ENCODE results near the gene ARFIP1. TPM values are rescaled to one million over a fixed set of nuclear protein-coding genes. Genes with fewer than 3 reads are reported as not detected.
"Not testable (repeated sequence)": the region's sequence is repeated elsewhere in the genome, so short reads cannot be mapped to it uniquely, and the experiment has no call there.

Gene ARFIP1
- total and polyA plus RNA-seq, 2 of the 8 experiments (the other 6 are each of a cell fraction or from before 2014, with no cell fraction given) = 13.5 to 38.0 TPM

- H3K23me2 ChIP-seq (ENCODE audit: low read depth, low read length); H4K8ac ChIP-seq (ENCODE audit: extremely low read depth, insufficient read depth, low read length); H4K5ac ChIP-seq (ENCODE audit: insufficient read length, low read depth, low read length); CTCF ChIA-PET (ENCODE audit: partially characterized antibody); H3K79me2 ChIP-seq (ENCODE audit: control insufficient read depth in 1 of 2, insufficient read depth in 2 of 2, low read length in 2 of 2); H4K91ac ChIP-seq (replicated peaks; ENCODE audit: insufficient read length, low read length); H2BK5ac ChIP-seq (ENCODE audit: low read depth, low read length); H3K36me3 ChIP-seq (ENCODE audit: control insufficient read depth in 2 of 4, insufficient read depth in 4 of 4, low read length in 3 of 4); H3K56ac ChIP-seq (replicated peaks; ENCODE audit: insufficient read length, low read depth, low read length); H3K4me1 ChIP-seq (replicated peaks in 1 of 4; ENCODE audit: control insufficient read depth in 3 of 4, insufficient read depth in 4 of 4, low read length in 3 of 4); DNase-seq (ENCODE audit: low read depth in 1 of 2, low spot score in 2 of 2); H2BK12ac ChIP-seq (ENCODE audit: low read depth, low read length); H3K79me1 ChIP-seq (ENCODE audit: low read depth, low read length); H3K18ac ChIP-seq (ENCODE audit: extremely low read depth, low read length); H3K9ac ChIP-seq (replicated peaks in 1 of 4; ENCODE audit: extremely low read depth in 1 of 4, low read depth in 3 of 4, low read length in 3 of 4); H2BK20ac ChIP-seq (ENCODE audit: low read length); H3K23ac ChIP-seq (ENCODE audit: insufficient read length); H3K14ac ChIP-seq (ENCODE audit: insufficient read length); H2BK120ac ChIP-seq (replicated peaks; ENCODE audit: low read depth, low read length); H3K27me3 ChIP-seq (replicated peaks in 1 of 4; ENCODE audit: control insufficient read depth in 3 of 4, extremely low read depth in 1 of 4, insufficient read depth in 3 of 4, low read length in 3 of 4); POLR2A ChIA-PET (ENCODE audit: partially characterized antibody); H2BK15ac ChIP-seq (ENCODE audit: low read length); H2AFZ ChIP-seq (ENCODE audit: low read length); H3K27ac ChIP-seq (ENCODE audit: low read depth, low read length); H3K4me3 ChIP-seq (ENCODE audit: extremely low read depth in 1 of 4, insufficient read depth in 2 of 4, low read depth in 3 of 4, low read length in 4 of 4); H3K4ac ChIP-seq (replicated peaks; ENCODE audit: insufficient read length, low read depth, low read length); H2AK5ac ChIP-seq (ENCODE audit: low read depth, low read length); H3K4me2 ChIP-seq (ENCODE audit: insufficient read depth in 1 of 2, low read depth in 2 of 2, low read length in 2 of 2); FAIRE-seq; H4K20me1 ChIP-seq (replicated peaks in 1 of 2; ENCODE audit: control insufficient read depth in 1 of 2, insufficient read depth in 2 of 2, low read length in 2 of 2): not testable (repeated sequence)
- 85% methylated on average over 19 of the region's 44 CpGs; no CpG with 5 or more reads in 1 of the 2 experiments for WGBS, 2 experiments (ENCODE audit: extremely low coverage in 1 of 2, insufficient coverage in 1 of 2, insufficient read length in 1 of 2, insufficient replicate concordance in 2 of 2, low coverage in 1 of 2, low lambda C conversion rate in 2 of 2, missing lambda C conversion rate in 1 of 2)
- peaks cover 0 to 12% of the 10 kb centered on the region in 2 experiments; a peak in 2 of 4 replicates for H3K9me3 ChIP-seq (ENCODE audit: insufficient read depth in 2 of 2, low read depth in 1 of 2, low read length in 1 of 2)
These were observed 86.8 kb downstream of the ARFIP1 start for GRCh38 chr4:152866432-152866993.
